Transverse colon (tissue), 4 donors: Measurements from ENCODE around the gene KLHL17. TPM values are rescaled to one million over a fixed set of nuclear protein-coding genes. Genes with fewer than 3 reads are reported as not detected.

Source experiments
- DNase-seq: peaks from one replicate; pipeline ENCODE4 v3.0.0-alpha.2; 2019
- H3K27ac ChIP-seq, 4 donors: fragments of 200-600 bp; sonication (generic); 2 replicates each; pipeline ENCODE4 v1.5.1; 2016 to 2018; ENCODE audit warnings: inconsistent platforms in 4 of 4
- H3K27me3 ChIP-seq: fragments of 200-600 bp; sonication (generic); 2 replicates; pipeline ENCODE4 v1.5.1; 2017; ENCODE audit warnings: inconsistent platforms
- H3K36me3 ChIP-seq, 4 donors: fragments of 200-600 bp; sonication (generic); 2 replicates each; pipeline ENCODE4 v1.5.1; 2017 to 2019; ENCODE audit warnings: inconsistent platforms in 4 of 4
- H3K4me1 ChIP-seq, 4 donors: fragments of 200-600 bp; sonication (generic); 2 replicates each; pipeline ENCODE4 v1.5.1; 2017 to 2020; ENCODE audit warnings: inconsistent platforms in 4 of 4
- H3K4me3 ChIP-seq, 4 donors: fragments of 200-600 bp; sonication (generic); 1 replicate in 1 of 4; 2 replicates in 3 of 4; pipeline versions ENCODE4 v1.5.1 to v1.6.1; 2017 to 2019; ENCODE audit warnings: inconsistent platforms in 4 of 4
- H3K9me3 ChIP-seq, 2 donors: fragments of 200-600 bp; sonication (generic); 2 replicates each; pipeline ENCODE4 v1.5.1; 2017 to 2019; ENCODE audit warnings: inconsistent platforms in 2 of 2
- CTCF ChIP-seq, 5 experiments: fragments of 200-600 bp in 3 of 5; fragments of 450-650 bp in 2 of 5; sonication (generic) in 3 of 5; IDR thresholded peaks; 1 replicate in 2 of 5; 2 replicates in 3 of 5; pipeline ENCODE4 v1.5.1; 2016 to 2017; ENCODE audit warnings: antibody characterized with exemption in 5 of 5, inconsistent platforms in 3 of 5, mild to moderate bottlenecking in 2 of 5, moderate library complexity in 1 of 5
- EP300 ChIP-seq: sonication (generic); formaldehyde crosslinking; IDR thresholded peaks from one replicate; pipeline ENCODE4 v1.6.1; 2017; ENCODE audit warnings: antibody characterized with exemption, low read depth
- POLR2A ChIP-seq: fragments of 450-650 bp; IDR thresholded peaks from one replicate; pipeline ENCODE4 v1.6.1; 2016; ENCODE audit warnings: antibody characterized with exemption, mild to moderate bottlenecking, moderate library complexity
- POLR2AphosphoS5 ChIP-seq, 3 donors: sonication (generic); formaldehyde crosslinking; IDR thresholded peaks; one replicate each; pipeline ENCODE4 v1.6.1; 2016; ENCODE audit warnings: antibody characterized with exemption in 3 of 3
- WGBS, 2 donors: methylation state at CpG; one replicate each; pipeline ENCODE4 v1.1.5; 2018; ENCODE audit warnings: low coverage in 1 of 2; 5-methylcytosine and 5-hydroxymethylcytosine counted together
- in situ Hi-C, 4 donors: fragments of 200-750 bp; cut with MboI; loops; one replicate each; pipeline versions ENCODE4 v1.15.0 to v1.15.1; 2017; ENCODE audit warnings: low sequenced_read_pairs in 3 of 4, low pct_ligation_motif_present in 1 of 4, low pct_unique_long_range_greater_than_20kb in 1 of 4
- intact Hi-C: fragments of 100-400 bp; cut with DNase I; formaldehyde crosslinking; loops from one replicate; pipeline ENCODE4 v1.15.1; 2023; ENCODE audit warnings: low total_unique reads
- total RNA-seq, 4 donors: library from RNA; depleted of rRNA; stranded (reverse); fragments of >200 nt; gene quantifications; one replicate each; pipeline ENCODE4 v1.1.0, GENCODE V29; 2016

The KLHL17 gene
- total RNA-seq, 4 donors from 2014 or later = 10.8 to 26.1 (median 11.4) TPM

GRCh38 chr1:920521-920920 is 39.9 kb upstream of the KLHL17 start:
- in situ Hi-C loops (no loop called here), intact Hi-C loops (no loop called here)
- WGBS, 2 donors = 4% methylated on average over 5 of the region's 13 CpGs; no CpG with 5 or more reads in 1 of the 2 donors
- Histone ChIP-seq H3K4me3 (no peak overlapping the region), H3K36me3 (no peaks in the 10 kb centered on the region), H3K27ac (no peak overlapping the region), H3K9me3 (no peaks in the 10 kb centered on the region), H3K4me1 (peaks cover 23 to 48% (median 38%) of the 10 kb centered on the region in 4 donors), H3K27me3 (peaks cover 100% of the 10 kb centered on the region)
- TF ChIP-seq POLR2A = no peak
- TF ChIP-seq POLR2AphosphoS5 (IDR thresholded peaks at IDR 0.05) = no peak
- no peak for DNase-seq

GRCh38 chr1:921011-921837 is 39.2 kb upstream of the KLHL17 start:
- Histone ChIP-seq H3K9me3 (no peaks in the 10 kb centered on the region), H3K4me1 (peaks cover 24 to 53% (median 41%) of the 10 kb centered on the region in 4 donors), H3K27me3 (peaks cover 100% of the 10 kb centered on the region), H3K27ac (no peak overlapping the region), H3K36me3 (no peaks in the 10 kb centered on the region), H3K4me3 (no peak overlapping the region)
- in situ Hi-C loops = no loop called here
- WGBS, 2 donors = 14 to 43% methylated on average over 3 to 38 of the region's 38 CpGs
- intact Hi-C loops = no loop called here
- DNase-seq = peak; percentile 72
- TF ChIP-seq POLR2AphosphoS5 (IDR thresholded peaks at IDR 0.05) (no peak), CTCF (IDR thresholded peaks at IDR 0.05) (peak; percentile 49 to 62 (median 54)), EP300 (no peak), POLR2A (no peak)

GRCh38 chr1:923131-923990 is 37.0 kb upstream of the KLHL17 start, which contains the start of gene SAMD11:
TSS of gene SAMD11 (plus strand) at chr1:923923. CDS start at chr1:924432, 509 bp downstream.
- WGBS, 2 donors = 6% methylated on average over 61 of the region's 72 CpGs; no CpG with 5 or more reads in 1 of the 2 donors
- peaks cover 24 to 43% (median 36%) of the 10 kb centered on the region in 4 donors for H3K4me1 ChIP-seq
- no peaks in the 10 kb centered on the region for H3K9me3 ChIP-seq
- peaks cover 100% of the 10 kb centered on the region for H3K27me3 ChIP-seq
- in situ Hi-C loops = no loop called here
- no peaks in the 10 kb centered on the region for H3K36me3 ChIP-seq
- H3K4me3 ChIP-seq = peak within 1 kb of the TSS in 3 of 4 donors; percentile 32 to 54 (median 52)
- DNase-seq = peak; percentile 85
- intact Hi-C loops = no loop called here
- TF ChIP-seq POLR2AphosphoS5 (IDR thresholded peaks at IDR 0.05) (no peak), POLR2A (no peak), EP300 (no peak), CTCF (IDR thresholded peaks at IDR 0.05) (no peak)
- peak within 1 kb of the TSS in 1 of 4 donors; percentile 4 for H3K27ac ChIP-seq

GRCh38 chr1:923991-924655 is 36.3 kb upstream of the KLHL17 start:
- peak overlapping the region in 3 of 4 donors; percentile 32 to 54 (median 52) for H3K4me3 ChIP-seq
- peaks cover 24 to 43% (median 36%) of the 10 kb centered on the region in 4 donors for H3K4me1 ChIP-seq
- H3K27me3 ChIP-seq = peaks cover 100% of the 10 kb centered on the region
- H3K27ac ChIP-seq = no peak overlapping the region
- no peaks in the 10 kb centered on the region for H3K36me3 ChIP-seq
- intact Hi-C loops = no loop called here
- no peaks in the 10 kb centered on the region for H3K9me3 ChIP-seq
- TF ChIP-seq POLR2AphosphoS5 (IDR thresholded peaks at IDR 0.05) = no peak
- TF ChIP-seq CTCF (IDR thresholded peaks at IDR 0.05) = no peak
- no peak for TF ChIP-seq EP300
- TF ChIP-seq POLR2A = no peak
- in situ Hi-C loops = no loop called here
- 0% methylated on average over 46 of the region's 98 CpGs; no CpG with 5 or more reads in 1 of the 2 donors for WGBS, 2 donors
- DNase-seq = no peak
